Adrenal gland (tissue), 12 donors: ENCODE results near the gene GMEB1. TPM values are rescaled to one million over a fixed set of nuclear protein-coding genes. Genes with fewer than 3 reads are reported as not detected.
A peak's percentile ranks its signal among the peaks of the same experiment; 100 is the strongest.
"Not testable (repeated sequence)": the region's sequence is repeated elsewhere in the genome, so short reads cannot be mapped to it uniquely, and the experiment has no call there.

Source experiments
- DNase-seq, 7 donors: peaks; one replicate each; pipeline ENCODE4 v3.0.0-alpha.2; 2019 to 2020
- H3K27ac ChIP-seq, 5 donors: fragments of 200-600 bp; sonication (generic) in 4 of 5; 1 replicate in 3 of 5; 2 replicates in 2 of 5; pipeline versions ENCODE4 v1.5.1 to v1.8.0; 2016 to 2020; ENCODE audit warnings: mild to moderate bottlenecking in 1 of 5
- H3K27me3 ChIP-seq: fragments of 200-600 bp; 2 replicates; pipeline ENCODE4 v1.8.0; 2021
- H3K36me3 ChIP-seq, 2 donors: fragments of 200-600 bp; replicated peaks in 1 of 2; 1 replicate in 1 of 2; 2 replicates in 1 of 2; pipeline versions ENCODE4 v1.5.1 to v1.8.0; 2018 to 2022
- H3K4me1 ChIP-seq, 2 donors: fragments of 200-600 bp; replicated peaks in 1 of 2; 1 replicate in 1 of 2; 2 replicates in 1 of 2; pipeline versions ENCODE4 v1.5.1 to v1.8.0; 2018 to 2021
- H3K4me3 ChIP-seq, 4 donors: fragments of 200-600 bp; sonication (generic) in 3 of 4; one replicate each; pipeline ENCODE4 v1.5.1; 2016 to 2018
- H3K9me3 ChIP-seq, 3 donors: fragments of 200-600 bp; sonication (generic) in 1 of 3; replicated peaks in 1 of 3; 1 replicate in 2 of 3; 2 replicates in 1 of 3; pipeline versions ENCODE4 v1.5.1 to v1.8.0; 2016 to 2021
- POLR2A ChIP-seq, 2 donors: fragments of 450-650 bp; IDR thresholded peaks; one replicate each; pipeline ENCODE4 v1.6.1; 2017; ENCODE audit warnings: antibody characterized with exemption in 2 of 2, mild to moderate bottlenecking in 2 of 2, moderate library complexity in 1 of 2
- WGBS, 4 donors: extraction: QIAGEN DNeasy Blood & Tissue Kit in 2 of 4; methylation state at CpG; one replicate each; pipeline versions ENCODE4 v1.1.5 to v1.1.7; 2013 to 2017; 5-methylcytosine and 5-hydroxymethylcytosine counted together
- intact Hi-C, 2 donors: fragments of 100-400 bp; cut with DNase I; formaldehyde crosslinking; loops; one replicate each; pipeline versions ENCODE4 v1.14.1 to v1.15.0; 2022 to 2023
- polyA plus RNA-seq, 3 donors: library from polyadenylated mRNA; stranded (reverse); fragments of 200-250 nt in 2 of 3; fragments of 350-450 nt in 1 of 3; fragmentation: Illumina TruSeq in 1 of 3; extraction: RNeasy Lipid Tissue Mini Kit (QIAGEN cat#74804) in 1 of 3; gene quantifications; one replicate each; pipeline ENCODE4 v1.2.3, GENCODE V29; 2013 to 2014
- total RNA-seq, 9 donors: library from RNA; depleted of rRNA in 4 of 9; stranded (reverse); fragments of >200 nt in 4 of 9; fragments of 120-200 nt in 1 of 9; fragmentation: NEBNext Ultra II Directional in 1 of 9; extraction: Animal tissue kit (Norgen Biotek cat#: 25700) in 1 of 9; gene quantifications; one replicate each; pipeline versions ENCODE4 v1.1.0 to v1.2.4, GENCODE V29; 2013 to 2023
- TF ChIP-seq, protein P1 (sequence below), 6 experiments: fragments of 450-650 bp in 4 of 6; fragments of 200-600 bp in 2 of 6; sonication (generic) in 1 of 6; IDR thresholded peaks; 1 replicate in 5 of 6; 2 replicates in 1 of 6; pipeline versions ENCODE4 v1.5.1 to v1.8.0; 2016 to 2021; ENCODE audit warnings: antibody characterized with exemption in 6 of 6, mild to moderate bottlenecking in 2 of 6, moderate library complexity in 1 of 6
- donor health status: healthy with polysubstance abuse.
- donor health status: Bipolar disorder and iron deficiency.
- donor health status: DM: yes; HTN: yes; CAD: no.
- donor health status: DM: no; HTN: no; CAD: no.
- donor health status: DM: no; HTN: no; CAD: no.
- donor health status: DM: yes; HTN: yes; CAD: no.

Gene GMEB1
- total and polyA plus RNA-seq, 12 donors: 3.6 to 27.0 (median 9.2) TPM

DNA sequence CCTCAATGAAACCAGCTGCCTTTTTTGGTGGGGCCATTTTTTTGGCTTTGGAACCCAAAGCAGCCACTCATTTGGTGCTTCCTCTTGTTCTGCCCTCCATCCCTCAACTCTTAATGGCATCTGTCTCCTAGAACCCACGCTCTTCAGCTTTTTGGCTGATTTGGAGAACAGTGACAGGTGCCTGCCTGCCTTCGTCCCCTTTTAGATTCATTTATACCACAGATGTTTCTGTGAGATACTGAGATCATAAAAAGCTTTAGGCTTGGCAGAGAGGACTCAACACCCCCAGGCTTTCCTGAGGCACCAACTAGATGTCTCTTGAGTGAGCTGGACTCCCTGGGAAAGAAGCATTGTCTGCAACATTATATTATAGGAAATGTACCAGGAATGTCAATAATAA lies 47.8 kb downstream of the GMEB1 start:
- no peak for DNase-seq
- intact Hi-C loops: no loop called here
- Histone ChIP-seq H3K4me3 (no peak overlapping the region), H3K36me3 (peaks cover 0 to 20% of the 10 kb centered on the region in 2 donors), H3K27me3 (no peaks in the 10 kb centered on the region), H3K27ac (no peak overlapping the region), H3K4me1 (no peaks in the 10 kb centered on the region), H3K9me3 (no peaks in the 10 kb centered on the region)
- TF ChIP-seq, protein P1, sequence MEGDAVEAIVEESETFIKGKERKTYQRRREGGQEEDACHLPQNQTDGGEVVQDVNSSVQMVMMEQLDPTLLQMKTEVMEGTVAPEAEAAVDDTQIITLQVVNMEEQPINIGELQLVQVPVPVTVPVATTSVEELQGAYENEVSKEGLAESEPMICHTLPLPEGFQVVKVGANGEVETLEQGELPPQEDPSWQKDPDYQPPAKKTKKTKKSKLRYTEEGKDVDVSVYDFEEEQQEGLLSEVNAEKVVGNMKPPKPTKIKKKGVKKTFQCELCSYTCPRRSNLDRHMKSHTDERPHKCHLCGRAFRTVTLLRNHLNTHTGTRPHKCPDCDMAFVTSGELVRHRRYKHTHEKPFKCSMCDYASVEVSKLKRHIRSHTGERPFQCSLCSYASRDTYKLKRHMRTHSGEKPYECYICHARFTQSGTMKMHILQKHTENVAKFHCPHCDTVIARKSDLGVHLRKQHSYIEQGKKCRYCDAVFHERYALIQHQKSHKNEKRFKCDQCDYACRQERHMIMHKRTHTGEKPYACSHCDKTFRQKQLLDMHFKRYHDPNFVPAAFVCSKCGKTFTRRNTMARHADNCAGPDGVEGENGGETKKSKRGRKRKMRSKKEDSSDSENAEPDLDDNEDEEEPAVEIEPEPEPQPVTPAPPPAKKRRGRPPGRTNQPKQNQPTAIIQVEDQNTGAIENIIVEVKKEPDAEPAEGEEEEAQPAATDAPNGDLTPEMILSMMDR (IDR thresholded peaks at IDR 0.05): no peak
- no peak for TF ChIP-seq POLR2A (IDR thresholded peaks at IDR 0.05)
- WGBS, 4 donors: 91 to 94% (median 93%) methylated on average over 2 of the region's 2 CpGs

DNA sequence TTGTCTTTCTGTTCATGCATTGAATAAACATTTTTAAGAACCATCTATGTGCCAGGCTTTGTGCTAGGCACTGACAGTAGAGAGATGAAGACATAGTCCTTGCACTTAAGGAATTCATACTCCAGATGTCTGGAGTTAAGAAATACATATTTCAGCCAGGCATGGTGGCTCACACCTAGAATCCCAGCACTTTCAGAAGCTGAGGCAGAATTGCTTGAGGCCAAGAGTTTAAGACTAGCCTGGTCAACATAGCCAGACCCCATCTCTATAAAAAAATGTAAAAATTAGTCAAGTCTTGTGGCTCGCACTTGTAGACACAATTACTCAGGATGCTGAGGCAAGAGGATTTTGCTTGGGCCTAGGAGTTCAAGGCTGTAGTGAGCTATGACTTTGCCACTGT lies 49.6 kb downstream of the GMEB1 start:
- Histone ChIP-seq H3K27ac (no peak overlapping the region), H3K36me3 (peaks cover 0 to 10% of the 10 kb centered on the region in 2 donors), H3K27me3 (no peaks in the 10 kb centered on the region), H3K4me3 (no peak overlapping the region), H3K9me3 (no peaks in the 10 kb centered on the region), H3K4me1 (no peaks in the 10 kb centered on the region)
- no peak for DNase-seq
- intact Hi-C loops: no loop called here
- TF ChIP-seq POLR2A (IDR thresholded peaks at IDR 0.05): no peak
- WGBS, 4 donors: 85 to 96% (median 91%) methylated on average over 1 of the region's 1 CpG

DNA sequence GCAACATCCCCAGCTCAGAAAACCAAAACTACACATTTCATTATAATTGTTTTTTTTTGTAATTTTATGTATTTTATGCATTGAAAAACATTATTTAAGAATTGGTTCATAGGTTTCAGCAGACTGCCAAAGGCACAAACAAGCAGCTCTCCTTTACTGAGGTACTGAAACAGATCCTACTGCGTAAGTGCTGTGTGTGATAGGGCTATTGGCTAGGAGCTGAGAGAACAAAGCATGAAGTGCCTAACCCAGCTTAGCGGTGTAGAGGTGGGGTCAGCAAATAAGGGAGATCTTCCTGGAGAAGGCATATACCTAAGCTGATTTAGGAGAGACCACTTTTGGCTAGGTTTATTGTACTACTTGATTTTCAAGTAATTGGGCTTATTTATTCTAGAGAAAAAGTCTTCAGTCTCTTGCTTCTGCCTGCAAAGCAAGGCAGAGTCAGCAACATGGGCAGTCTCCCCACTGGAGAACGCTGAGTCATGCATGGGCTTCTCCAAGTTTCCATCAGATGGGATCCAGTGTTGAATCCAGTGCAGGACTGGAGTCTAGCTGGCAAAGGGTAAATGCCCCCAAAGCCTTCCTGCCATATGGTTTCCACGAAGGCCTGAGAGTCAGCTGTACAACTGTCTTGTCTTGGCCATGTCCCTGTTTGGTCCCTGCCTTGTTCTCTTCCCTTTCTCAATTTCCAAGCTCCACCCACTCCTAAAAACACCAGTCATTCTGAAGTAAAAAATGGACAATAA lies 50.2 kb downstream of the GMEB1 start:
- TF ChIP-seq POLR2A (IDR thresholded peaks at IDR 0.05): no peak
- TF ChIP-seq, protein P1 (IDR thresholded peaks at IDR 0.05): no peak
- Histone ChIP-seq H3K4me3 (no peak overlapping the region), H3K4me1 (no peaks in the 10 kb centered on the region), H3K27ac (no peak overlapping the region), H3K36me3 (peaks cover 0 to 8% of the 10 kb centered on the region in 2 donors), H3K27me3 (no peaks in the 10 kb centered on the region), H3K9me3 (no peaks in the 10 kb centered on the region)
- WGBS, 4 donors: 75 to 88% (median 80%) methylated on average over 4 of the region's 4 CpGs
- intact Hi-C loops: no loop called here
- DNase-seq: peak in 1 of 7 donors; percentile 32

DNA sequence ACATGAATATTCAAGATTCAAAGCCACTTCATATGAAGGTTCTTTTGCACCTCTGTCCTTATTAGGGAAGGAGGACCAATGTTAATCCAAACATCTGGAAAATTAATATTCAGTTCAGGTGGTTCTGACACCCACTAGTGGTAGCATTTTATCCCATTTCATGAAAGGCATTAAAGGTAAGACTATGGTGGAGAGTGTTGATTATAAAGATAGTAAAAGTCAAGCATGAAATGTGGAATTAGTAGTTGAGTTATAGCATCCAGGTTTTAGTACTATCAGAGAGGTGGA lies 50.7 kb downstream of the GMEB1 start:
- no peak overlapping the region for H3K4me3 ChIP-seq
- H3K4me1 ChIP-seq: no peaks in the 10 kb centered on the region
- DNase-seq: no peak
- H3K27ac ChIP-seq: no peak overlapping the region
- no peak for TF ChIP-seq POLR2A (IDR thresholded peaks at IDR 0.05)
- TF ChIP-seq, protein P1 (IDR thresholded peaks at IDR 0.05): no peak
- no peaks in the 10 kb centered on the region for H3K27me3 ChIP-seq
- intact Hi-C loops: no loop called here
- peaks cover 0 to 3% of the 10 kb centered on the region in 2 donors for H3K36me3 ChIP-seq
- H3K9me3 ChIP-seq: no peaks in the 10 kb centered on the region

DNA sequence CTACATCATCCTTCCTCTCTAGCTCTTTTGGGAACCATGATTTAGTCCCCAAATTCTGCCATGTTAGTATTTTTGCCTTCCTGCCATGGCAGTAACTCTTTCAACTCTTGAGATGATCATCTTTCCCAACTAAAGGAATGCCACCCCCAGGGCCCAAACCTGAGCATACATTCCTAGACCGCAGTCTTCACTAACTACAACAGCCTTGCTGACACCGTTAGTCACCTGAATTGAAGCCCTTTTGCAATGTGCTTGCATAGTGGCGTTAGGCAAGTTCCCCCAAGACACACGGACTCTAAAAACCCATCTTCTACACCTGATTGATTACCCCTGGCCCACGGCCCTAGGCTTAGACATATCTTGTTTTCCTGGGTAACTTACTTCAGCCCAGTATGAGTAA lies 51.8 kb downstream of the GMEB1 start:
- Histone ChIP-seq H3K27me3 (no peaks in the 10 kb centered on the region), H3K27ac (no peak overlapping the region), H3K4me1 (no peaks in the 10 kb centered on the region), H3K4me3 (no peak overlapping the region), H3K9me3 (no peaks in the 10 kb centered on the region), H3K36me3 (no peaks in the 10 kb centered on the region)
- DNase-seq: no peak
- TF ChIP-seq POLR2A (IDR thresholded peaks at IDR 0.05): no peak
- TF ChIP-seq, protein P1 (IDR thresholded peaks at IDR 0.05): no peak
- intact Hi-C loops: no loop called here
- WGBS, 4 donors: 79 to 85% (median 82%) methylated on average over 5 of the region's 5 CpGs

DNA sequence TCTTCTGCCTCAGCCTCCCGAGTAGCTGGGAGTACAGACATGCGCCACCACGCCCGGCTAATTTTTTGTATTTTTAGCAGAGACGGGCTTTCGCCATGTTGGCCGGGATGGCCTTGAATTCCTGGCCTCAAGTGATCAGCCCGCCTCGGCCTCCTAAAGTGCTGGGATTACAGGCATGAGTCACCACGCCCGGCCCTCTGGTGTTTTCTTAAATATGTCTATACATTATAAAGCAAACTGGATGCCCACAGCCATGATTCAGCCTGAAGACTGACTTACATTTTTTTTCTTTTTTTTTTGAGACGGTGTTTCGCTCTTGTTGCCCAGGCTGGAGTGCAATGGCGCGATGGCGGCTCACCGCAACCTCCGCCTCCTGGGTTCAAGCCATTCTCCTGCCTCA lies 53.3 kb downstream of the GMEB1 start:
- WGBS, 4 donors: 81 to 82% (median 81%) methylated on average over 17 to 18 of the region's 18 CpGs
- H3K27ac ChIP-seq, H3K4me3 ChIP-seq, H3K9me3 ChIP-seq, H3K27me3 ChIP-seq, intact Hi-C loops, H3K4me1 ChIP-seq, DNase-seq, H3K36me3 ChIP-seq: not testable (repeated sequence)

DNA sequence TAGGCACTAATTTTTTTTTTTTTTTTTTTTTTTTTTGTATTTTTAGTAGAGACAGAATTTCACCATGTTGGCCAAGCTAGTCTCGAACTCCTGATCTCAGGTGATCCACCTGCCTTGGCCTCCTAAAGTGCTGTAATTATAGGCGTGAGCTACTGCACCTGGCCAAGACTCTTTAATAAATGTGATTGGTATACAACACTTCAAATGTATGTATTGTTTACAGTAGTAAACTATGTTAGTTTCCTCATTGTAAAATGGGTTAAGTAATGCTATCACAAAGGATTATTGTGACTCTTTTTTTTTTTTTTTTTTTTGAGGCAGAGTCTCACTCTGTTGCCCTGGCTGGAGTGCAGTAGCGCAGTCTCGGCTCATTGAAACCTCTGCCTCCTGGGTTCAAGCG lies 56.8 kb downstream of the GMEB1 start:
- H3K36me3 ChIP-seq, DNase-seq, H3K27ac ChIP-seq, H3K4me1 ChIP-seq, H3K4me3 ChIP-seq, intact Hi-C loops, H3K27me3 ChIP-seq, H3K9me3 ChIP-seq: not testable (repeated sequence)
- 85 to 99% (median 90%) methylated on average over 5 of the region's 5 CpGs for WGBS, 4 donors
